ENCODE measurements around the gene CCDC88A. TPM values are rescaled to one million over a fixed set of nuclear protein-coding genes. Genes with fewer than 3 reads are reported as not detected.
A peak's percentile ranks its signal among the peaks of the same experiment; 100 is the strongest.
"Not testable (repeated sequence)": the region's sequence is repeated elsewhere in the genome, so short reads cannot be mapped to it uniquely, and the experiment has no call there.

Gene CCDC88A
- total and polyA plus RNA-seq, 2 donors, result 39.6 to 40.8 TPM

DNA sequence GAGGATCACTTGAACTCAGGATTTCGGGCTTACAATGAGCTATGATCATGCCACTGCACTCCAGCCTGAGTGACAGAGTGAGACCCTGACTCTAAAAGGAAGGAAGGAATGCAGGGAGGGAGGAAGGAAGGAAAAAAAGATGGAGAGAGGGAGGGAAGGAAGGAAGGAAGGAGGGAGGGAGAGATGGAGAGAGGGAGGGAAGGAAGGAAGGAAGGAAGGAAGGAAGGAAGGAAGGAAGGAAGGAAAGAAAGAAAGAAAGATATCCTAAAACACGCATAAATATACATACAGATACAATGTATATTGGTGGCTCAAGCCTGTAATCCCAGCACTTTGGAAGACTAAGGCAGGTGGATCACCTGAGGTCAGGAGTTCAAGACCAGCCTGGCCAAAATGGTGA lies 145.3 kb downstream of the CCDC88A start:
- not testable (repeated sequence) for H3K27me3 ChIP-seq (ENCODE audit: control insufficient read depth in 2 of 2, insufficient read depth in 1 of 2, low read length in 1 of 2); H3K4me1 ChIP-seq (ENCODE audit: control insufficient read depth in 2 of 2, insufficient read depth in 2 of 2, low read length in 2 of 2); DNase-seq (ENCODE audit: low read depth in 6 of 9, low spot score in 9 of 9); H3K27ac ChIP-seq (ENCODE audit: low read depth in 1 of 2, low read length in 1 of 2); H3K4me3 ChIP-seq (ENCODE audit: low read length in 2 of 2); H3K36me3 ChIP-seq (ENCODE audit: control insufficient read depth in 2 of 2, insufficient read depth in 2 of 2, low read length in 1 of 2); H3K9me3 ChIP-seq (ENCODE audit: control insufficient read depth in 2 of 2, insufficient read depth in 1 of 2, low read length in 1 of 2)
- 97% methylated on average over 2 of the region's 2 CpGs for WGBS

DNA sequence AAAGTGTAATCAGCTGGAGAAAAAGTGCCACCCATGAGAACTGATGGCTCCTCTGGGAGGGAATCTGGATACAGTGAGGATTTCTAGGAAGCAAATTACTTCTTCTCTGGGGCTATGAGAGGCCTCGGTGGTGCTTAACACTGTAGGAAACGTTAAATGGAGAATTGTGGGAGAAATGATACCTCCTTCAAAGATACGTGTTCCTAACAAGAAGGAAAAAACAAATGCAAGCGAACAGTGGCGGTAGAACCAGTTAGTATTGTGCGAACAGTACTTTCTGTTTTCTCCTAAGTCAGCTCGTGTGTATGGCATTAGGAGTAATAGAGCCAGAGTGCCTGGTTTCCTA lies 150.0 kb downstream of the CCDC88A start:
- 32% methylated on average over 7 of the region's 7 CpGs for WGBS
- Histone ChIP-seq H3K27me3 (ENCODE audit: control insufficient read depth in 2 of 2, insufficient read depth in 1 of 2, low read length in 1 of 2) (no peaks in the 10 kb centered on the region), H3K4me1 (ENCODE audit: control insufficient read depth in 2 of 2, insufficient read depth in 2 of 2, low read length in 2 of 2) (peaks cover 0 to 6% of the 10 kb centered on the region in 2 donors), H3K36me3 (ENCODE audit: control insufficient read depth in 2 of 2, insufficient read depth in 2 of 2, low read length in 1 of 2) (peaks cover 0 to 3% of the 10 kb centered on the region in 2 donors), H3K27ac (ENCODE audit: low read depth in 1 of 2, low read length in 1 of 2) (peak overlapping the region; percentile 42 to 88), H3K4me3 (ENCODE audit: low read length in 2 of 2) (peak overlapping the region; percentile 72 to 85), H3K9me3 (ENCODE audit: control insufficient read depth in 2 of 2, insufficient read depth in 1 of 2, low read length in 1 of 2) (no peaks in the 10 kb centered on the region)
- DNase-seq (ENCODE audit: low read depth in 6 of 9, low spot score in 9 of 9), result peak in 4 of 9 donors; percentile 4 to 41 (median 14)

DNA sequence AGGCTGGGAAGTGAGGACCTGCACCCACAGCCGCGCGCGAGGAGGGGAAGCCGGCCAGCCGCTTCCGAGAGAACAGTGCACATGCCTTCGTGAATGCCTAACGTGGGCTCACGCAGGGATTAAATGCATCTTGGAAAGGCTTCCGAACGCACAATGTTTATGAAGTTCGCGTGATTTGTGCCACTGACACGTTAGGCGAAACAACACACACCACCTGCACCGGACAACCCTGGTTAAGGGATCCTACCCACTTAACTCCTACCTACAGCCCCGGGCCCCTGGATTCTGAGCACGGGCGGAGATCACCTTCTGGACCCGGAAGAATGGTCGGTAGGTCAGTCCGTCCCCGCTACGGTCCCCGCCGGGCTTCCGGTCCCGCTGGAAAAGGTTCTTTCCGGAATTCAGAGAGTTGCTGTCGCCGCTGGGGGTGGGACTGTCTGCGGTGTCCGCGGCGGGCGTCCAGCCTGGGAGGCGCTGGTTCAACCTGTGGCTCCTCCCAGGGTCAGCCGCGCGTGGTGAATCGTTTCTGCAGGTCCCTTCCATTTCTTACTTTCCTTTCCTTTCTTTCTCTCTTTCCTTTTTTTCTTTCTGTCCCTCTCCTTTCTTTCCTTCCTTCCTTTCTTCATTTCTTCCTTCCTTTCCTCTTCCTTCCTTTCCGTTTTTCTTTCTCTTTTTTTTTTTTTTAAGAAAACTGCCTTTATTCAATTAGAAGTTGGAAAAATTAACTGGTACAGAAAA lies 150.6 kb downstream of the CCDC88A start, which contains the start of gene MTIF2:
Gene MTIF2 (minus strand): TSS at position 325 of the 738 bp plus-strand sequence. CDS start 5,373 bp downstream, outside the sequence.
- H3K4me1 ChIP-seq (ENCODE audit: control insufficient read depth in 2 of 2, insufficient read depth in 2 of 2, low read length in 2 of 2), result peaks cover 0 to 6% of the 10 kb centered on the region in 2 donors
- peak within 1 kb of the TSS; percentile 88 to 89 for H3K27ac ChIP-seq (ENCODE audit: low read depth in 1 of 2, low read length in 1 of 2)
- H3K9me3 ChIP-seq (ENCODE audit: control insufficient read depth in 2 of 2, insufficient read depth in 1 of 2, low read length in 1 of 2), result no peaks in the 10 kb centered on the region
- peak; percentile 54 to 90 (median 74) for DNase-seq (ENCODE audit: low read depth in 6 of 9, low spot score in 9 of 9)
- peaks cover 0 to 7% of the 10 kb centered on the region in 2 donors for H3K36me3 ChIP-seq (ENCODE audit: control insufficient read depth in 2 of 2, insufficient read depth in 2 of 2, low read length in 1 of 2)
- under 1% methylated on average over 43 of the region's 43 CpGs for WGBS
- peak within 1 kb of the TSS; percentile 72 to 85 for H3K4me3 ChIP-seq (ENCODE audit: low read length in 2 of 2)
- no peaks in the 10 kb centered on the region for H3K27me3 ChIP-seq (ENCODE audit: control insufficient read depth in 2 of 2, insufficient read depth in 1 of 2, low read length in 1 of 2)

DNA sequence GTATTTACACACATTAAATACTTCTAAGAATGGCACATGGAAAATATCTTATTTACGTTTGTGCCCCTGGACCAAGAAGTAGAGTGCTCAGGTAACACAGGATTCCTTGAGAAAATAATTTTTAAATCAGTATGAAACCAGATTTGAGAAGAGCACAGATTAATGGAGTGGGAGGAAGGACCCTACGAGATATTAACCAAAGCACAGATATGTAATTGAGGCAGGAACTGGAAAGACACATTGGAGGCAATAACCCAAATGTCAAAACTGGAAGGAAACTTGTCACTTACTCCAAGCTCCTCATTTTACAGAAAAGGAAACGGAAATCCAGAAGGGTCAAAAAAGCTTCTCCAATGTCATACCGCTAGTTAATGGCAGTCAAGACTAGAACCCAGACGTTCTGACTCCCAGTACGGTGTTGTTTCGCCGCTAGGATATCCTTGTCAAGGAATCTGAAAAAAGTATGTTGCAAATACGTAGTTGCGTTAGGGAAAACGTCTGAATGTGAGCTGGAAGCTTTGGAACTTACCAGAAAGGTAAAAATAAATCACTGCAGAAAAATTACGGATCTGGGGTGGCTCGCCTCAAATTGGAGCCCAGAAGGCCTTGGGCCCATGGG lies 151.3 kb downstream of the CCDC88A start:
- Histone ChIP-seq H3K36me3 (ENCODE audit: control insufficient read depth in 2 of 2, insufficient read depth in 2 of 2, low read length in 1 of 2) (peaks cover 3 to 12% of the 10 kb centered on the region in 2 donors), H3K27ac (ENCODE audit: low read depth in 1 of 2, low read length in 1 of 2) (peak overlapping the region; percentile 88 to 89), H3K27me3 (ENCODE audit: control insufficient read depth in 2 of 2, insufficient read depth in 1 of 2, low read length in 1 of 2) (no peaks in the 10 kb centered on the region), H3K4me3 (ENCODE audit: low read length in 2 of 2) (peak overlapping the region; percentile 72 to 85), H3K9me3 (ENCODE audit: control insufficient read depth in 2 of 2, insufficient read depth in 1 of 2, low read length in 1 of 2) (no peaks in the 10 kb centered on the region), H3K4me1 (ENCODE audit: control insufficient read depth in 2 of 2, insufficient read depth in 2 of 2, low read length in 2 of 2) (peaks cover 0 to 6% of the 10 kb centered on the region in 2 donors)
- peak in 2 of 9 donors; percentile 21 to 24 for DNase-seq (ENCODE audit: low read depth in 6 of 9, low spot score in 9 of 9)
- 27% methylated on average over 13 of the region's 13 CpGs for WGBS

DNA sequence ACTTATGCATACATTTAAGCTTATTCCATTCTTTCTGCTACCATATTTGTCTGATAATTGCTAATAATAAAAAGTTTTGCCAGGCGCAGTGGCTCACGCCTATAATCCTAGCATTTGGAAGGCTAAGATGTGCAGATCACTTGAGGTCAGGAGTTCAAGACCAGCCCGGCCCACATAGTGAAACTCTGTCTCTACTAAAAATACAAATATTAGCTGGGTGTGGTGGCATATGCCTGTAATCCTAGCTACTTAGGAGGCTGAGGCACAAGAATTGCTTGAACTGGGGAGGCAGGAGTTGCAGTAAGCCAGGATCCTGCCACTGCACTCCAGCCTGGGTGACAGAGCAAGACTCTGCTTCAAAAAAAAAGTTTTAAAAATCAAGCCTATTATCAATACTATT lies 160.1 kb downstream of the CCDC88A start:
- peaks cover 17 to 21% of the 10 kb centered on the region in 2 donors for H3K36me3 ChIP-seq (ENCODE audit: control insufficient read depth in 2 of 2, insufficient read depth in 2 of 2, low read length in 1 of 2)
- not testable (repeated sequence) for H3K27ac ChIP-seq (ENCODE audit: low read depth in 1 of 2, low read length in 1 of 2); H3K27me3 ChIP-seq (ENCODE audit: control insufficient read depth in 2 of 2, insufficient read depth in 1 of 2, low read length in 1 of 2); H3K4me3 ChIP-seq (ENCODE audit: low read length in 2 of 2); H3K9me3 ChIP-seq (ENCODE audit: control insufficient read depth in 2 of 2, insufficient read depth in 1 of 2, low read length in 1 of 2); H3K4me1 ChIP-seq (ENCODE audit: control insufficient read depth in 2 of 2, insufficient read depth in 2 of 2, low read length in 2 of 2); DNase-seq (ENCODE audit: low read depth in 6 of 9, low spot score in 9 of 9)
- WGBS, result over 99% methylated on average over 3 of the region's 3 CpGs

DNA sequence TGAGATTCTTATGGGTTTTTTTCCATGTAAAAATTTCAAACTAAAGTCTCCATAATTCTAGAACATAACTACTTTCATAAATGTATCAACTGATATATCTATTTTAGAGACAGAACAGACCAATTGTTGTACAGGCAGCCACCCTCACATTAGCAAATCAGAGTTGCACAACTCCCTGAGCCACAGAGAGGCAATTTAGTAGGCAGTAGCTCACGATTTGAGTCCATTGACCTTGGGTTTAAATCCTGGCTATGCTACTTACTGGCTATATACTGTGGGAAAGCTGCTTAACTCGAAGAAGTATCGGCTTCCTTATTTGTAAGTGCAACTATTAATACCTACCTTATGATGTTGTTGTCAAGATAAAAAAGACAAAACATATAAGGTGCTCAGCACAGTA lies 166.8 kb downstream of the CCDC88A start:
- Histone ChIP-seq H3K4me3 (ENCODE audit: low read length in 2 of 2) (no peak overlapping the region), H3K27me3 (ENCODE audit: control insufficient read depth in 2 of 2, insufficient read depth in 1 of 2, low read length in 1 of 2) (no peaks in the 10 kb centered on the region), H3K36me3 (ENCODE audit: control insufficient read depth in 2 of 2, insufficient read depth in 2 of 2, low read length in 1 of 2) (peaks cover 23 to 28% of the 10 kb centered on the region in 2 donors), H3K27ac (ENCODE audit: low read depth in 1 of 2, low read length in 1 of 2) (no peak overlapping the region), H3K4me1 (ENCODE audit: control insufficient read depth in 2 of 2, insufficient read depth in 2 of 2, low read length in 2 of 2) (no peaks in the 10 kb centered on the region), H3K9me3 (ENCODE audit: control insufficient read depth in 2 of 2, insufficient read depth in 1 of 2, low read length in 1 of 2) (no peaks in the 10 kb centered on the region)
- DNase-seq (ENCODE audit: low read depth in 6 of 9, low spot score in 9 of 9), result no peak
- WGBS, result 97% methylated on average over 3 of the region's 3 CpGs

DNA sequence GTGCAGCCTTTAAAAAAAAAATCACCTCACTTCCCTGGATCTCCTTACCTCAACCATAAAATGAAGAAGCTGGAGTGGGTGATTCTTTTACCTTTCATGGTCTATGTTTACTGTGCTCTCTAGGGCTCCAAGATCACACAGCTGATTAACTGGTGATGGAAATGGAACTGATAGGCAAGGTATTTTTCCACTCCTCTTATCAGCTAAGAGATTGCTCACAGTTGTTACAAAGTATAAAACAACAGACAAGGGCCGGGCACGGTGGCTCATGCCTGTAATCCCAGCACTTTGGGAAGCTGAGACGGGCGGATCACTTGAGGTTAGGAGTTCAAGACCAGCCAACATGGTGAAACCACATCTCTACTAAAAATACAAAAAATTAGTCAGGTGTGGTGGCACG lies 172.6 kb downstream of the CCDC88A start:
- no peak overlapping the region for H3K4me3 ChIP-seq (ENCODE audit: low read length in 2 of 2)
- no peaks in the 10 kb centered on the region for H3K9me3 ChIP-seq (ENCODE audit: control insufficient read depth in 2 of 2, insufficient read depth in 1 of 2, low read length in 1 of 2)
- H3K27ac ChIP-seq (ENCODE audit: low read depth in 1 of 2, low read length in 1 of 2), result no peak overlapping the region
- H3K27me3 ChIP-seq (ENCODE audit: control insufficient read depth in 2 of 2, insufficient read depth in 1 of 2, low read length in 1 of 2), result no peaks in the 10 kb centered on the region
- H3K36me3 ChIP-seq (ENCODE audit: control insufficient read depth in 2 of 2, insufficient read depth in 2 of 2, low read length in 1 of 2), result peaks cover 14 to 42% of the 10 kb centered on the region in 2 donors
- DNase-seq (ENCODE audit: low read depth in 6 of 9, low spot score in 9 of 9), result no peak
- no peaks in the 10 kb centered on the region for H3K4me1 ChIP-seq (ENCODE audit: control insufficient read depth in 2 of 2, insufficient read depth in 2 of 2, low read length in 2 of 2)
- 98% methylated on average over 5 of the region's 5 CpGs for WGBS

DNA sequence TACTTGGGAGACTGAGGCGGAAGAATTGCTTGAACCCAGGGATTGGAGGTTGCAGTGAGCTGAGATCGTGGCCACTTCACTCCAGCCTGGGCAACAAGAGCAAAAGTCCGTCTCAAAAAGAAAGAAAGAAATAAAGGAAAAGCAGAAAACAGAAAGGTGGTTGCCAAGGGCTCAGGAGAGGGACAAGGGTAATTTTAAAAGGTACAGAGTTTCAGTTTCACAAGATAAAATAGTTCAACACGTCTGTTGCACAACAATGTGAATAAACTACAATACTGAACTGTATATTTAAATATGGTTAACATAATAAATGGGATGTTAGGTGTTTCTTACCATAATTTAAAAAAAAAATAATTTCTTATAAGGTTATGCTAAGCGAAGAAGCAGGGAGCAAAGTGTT lies 174.2 kb downstream of the CCDC88A start:
- H3K4me1 ChIP-seq (ENCODE audit: control insufficient read depth in 2 of 2, insufficient read depth in 2 of 2, low read length in 2 of 2), result no peaks in the 10 kb centered on the region
- H3K36me3 ChIP-seq (ENCODE audit: control insufficient read depth in 2 of 2, insufficient read depth in 2 of 2, low read length in 1 of 2), result peaks cover 18 to 42% of the 10 kb centered on the region in 2 donors
- H3K9me3 ChIP-seq (ENCODE audit: control insufficient read depth in 2 of 2, insufficient read depth in 1 of 2, low read length in 1 of 2), result no peaks in the 10 kb centered on the region
- H3K27me3 ChIP-seq (ENCODE audit: control insufficient read depth in 2 of 2, insufficient read depth in 1 of 2, low read length in 1 of 2), result no peaks in the 10 kb centered on the region
- H3K27ac ChIP-seq (ENCODE audit: low read depth in 1 of 2, low read length in 1 of 2), result no peak overlapping the region
- 98% methylated on average over 5 of the region's 5 CpGs for WGBS
- H3K4me3 ChIP-seq (ENCODE audit: low read length in 2 of 2), result no peak overlapping the region
- no peak for DNase-seq (ENCODE audit: low read depth in 6 of 9, low spot score in 9 of 9)

DNA sequence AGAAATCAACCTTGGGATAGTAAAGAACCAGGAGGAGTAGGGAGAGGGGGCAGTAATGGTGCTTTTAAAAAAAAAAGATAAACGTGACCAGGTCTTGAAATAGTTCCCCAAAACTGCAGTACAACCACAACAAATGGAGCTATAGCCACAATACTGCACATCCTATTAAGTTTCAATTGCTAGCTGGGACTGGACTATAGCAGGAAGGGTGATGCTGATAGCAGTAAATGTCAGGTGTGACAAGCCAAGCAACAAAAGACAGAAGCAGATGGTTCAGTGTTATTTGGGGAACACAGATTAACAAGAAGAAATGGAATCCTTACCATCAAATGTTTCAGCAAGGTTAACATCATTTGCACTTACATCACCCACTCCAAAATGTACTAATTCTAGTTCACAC lies 177.0 kb downstream of the CCDC88A start:
- Histone ChIP-seq H3K4me1 (ENCODE audit: control insufficient read depth in 2 of 2, insufficient read depth in 2 of 2, low read length in 2 of 2) (no peaks in the 10 kb centered on the region), H3K9me3 (ENCODE audit: control insufficient read depth in 2 of 2, insufficient read depth in 1 of 2, low read length in 1 of 2) (no peaks in the 10 kb centered on the region), H3K27me3 (ENCODE audit: control insufficient read depth in 2 of 2, insufficient read depth in 1 of 2, low read length in 1 of 2) (no peaks in the 10 kb centered on the region), H3K36me3 (ENCODE audit: control insufficient read depth in 2 of 2, insufficient read depth in 2 of 2, low read length in 1 of 2) (peaks cover 11 to 38% of the 10 kb centered on the region in 2 donors), H3K27ac (ENCODE audit: low read depth in 1 of 2, low read length in 1 of 2) (no peak overlapping the region), H3K4me3 (ENCODE audit: low read length in 2 of 2) (no peak overlapping the region)
- 76% methylated on average over 1 of the region's 1 CpG for WGBS
- no peak for DNase-seq (ENCODE audit: low read depth in 6 of 9, low spot score in 9 of 9)

Measured in thymus (tissue), 11 donors.